Fibroblast of skin of left biceps (primary cell): ENCODE results near the gene NTM.

Source experiments
- DNase-seq, 2 experiments: peaks; one replicate each; pipeline ENCODE4 v3.0.0-alpha.2; 2013; ENCODE audit warnings: low read depth in 2 of 2

The NTM gene

GRCh38 chr11:131549770-131550169 is 179.4 kb downstream of the NTM start:
- DNase-seq: no peak

- DNase-seq: no peak
These were observed 189.9 kb downstream of the NTM start for GRCh38 chr11:131560287-131560686.

GRCh38 chr11:131561501-131561900 is 191.1 kb downstream of the NTM start:
- no peak for DNase-seq

GRCh38 chr11:131561972-131562371 is 191.6 kb downstream of the NTM start:
- DNase-seq: no peak

GRCh38 chr11:131568318-131568717 is 197.9 kb downstream of the NTM start:
- no peak for DNase-seq

GRCh38 chr11:131571571-131571970 is 201.2 kb downstream of the NTM start:
- DNase-seq: no peak

- DNase-seq: no peak
These were observed 202.0 kb downstream of the NTM start for GRCh38 chr11:131572423-131572822.

- DNase-seq: peak; percentile 86 to 89
These were observed 209.5 kb downstream of the NTM start for GRCh38 chr11:131579932-131580387.

- DNase-seq: no peak
These were observed 210.1 kb downstream of the NTM start for GRCh38 chr11:131580476-131580875.

- DNase-seq: no peak
These were observed 210.6 kb downstream of the NTM start for GRCh38 chr11:131581046-131581445.

- DNase-seq: no peak
These were observed 211.7 kb downstream of the NTM start for GRCh38 chr11:131582021-131582525.

GRCh38 chr11:131583421-131583820 is 213.0 kb downstream of the NTM start:
- DNase-seq: no peak

GRCh38 chr11:131583938-131584337 is 213.5 kb downstream of the NTM start:
- DNase-seq: no peak

- no peak for DNase-seq
These were observed 214.6 kb downstream of the NTM start for GRCh38 chr11:131584785-131585592.

GRCh38 chr11:131588057-131588456 is 217.6 kb downstream of the NTM start:
- no peak for DNase-seq

- no peak for DNase-seq
These were observed 220.6 kb downstream of the NTM start for GRCh38 chr11:131591051-131591461.

GRCh38 chr11:131592152-131592551 is 221.7 kb downstream of the NTM start:
- DNase-seq: no peak

GRCh38 chr11:131592734-131593133 is 222.3 kb downstream of the NTM start:
- no peak for DNase-seq

GRCh38 chr11:131593301-131593700 is 222.9 kb downstream of the NTM start:
- DNase-seq: no peak

GRCh38 chr11:131595797-131596196 is 225.4 kb downstream of the NTM start:
- DNase-seq: no peak

- DNase-seq: no peak
These were observed 227.5 kb downstream of the NTM start for GRCh38 chr11:131597890-131598289.

GRCh38 chr11:131598305-131598704 is 227.9 kb downstream of the NTM start:
- no peak for DNase-seq

- DNase-seq: no peak
These were observed 228.9 kb downstream of the NTM start for GRCh38 chr11:131599285-131599684.

GRCh38 chr11:131600628-131601027 is 230.2 kb downstream of the NTM start:
- no peak for DNase-seq
